Endothelial cell of umbilical vein (primary cell): ENCODE measurements around the gene MISP. TPM values are rescaled to one million over a fixed set of nuclear protein-coding genes. Genes with fewer than 3 reads are reported as not detected.

Source experiments
- BruUV-seq: library from RNA; stranded (reverse); fragments of 400-500 nt; replicated peaks from 2 replicates; lab custom pipeline; 2021; lab: Mats Ljungman, UMichigan
- CTCF ChIA-PET: fragments of 300-600, 350-600 bp; sonication (Branson Sonifier 250); formaldehyde crosslinking; loops from one replicate; lab custom pipeline; 2021; ENCODE audit warnings: antibody characterized with exemption, inconsistent platforms; lab: Charles Lee
- POLR2A ChIA-PET: fragments of 300-600, 350-600 bp; sonication (Branson Sonifier 250); formaldehyde crosslinking; loops from one replicate; lab custom pipeline; 2021; ENCODE audit warnings: antibody characterized with exemption, inconsistent platforms; lab: Charles Lee
- DNase-seq: peaks from one replicate; pipeline ENCODE4 v3.0.0-alpha.2; 2011; ENCODE audit warnings: low read depth, low spot score
- FAIRE-seq: peaks from 2 replicates; lab custom pipeline; 2011; peaks lifted over from hg19 to GRCh38; lab: Jason Lieb, UNC
- H2AFZ ChIP-seq: 2 replicates; pipeline ENCODE4 v1.6.0; 2012; ENCODE audit warnings: low read depth, low read length, control low read depth, inconsistent platforms
- H3K27ac ChIP-seq: 2 replicates; pipeline ENCODE4 v1.5.1; 2011; ENCODE audit warnings: low read depth, mild to moderate bottlenecking, control low read depth, low read length, moderate library complexity; ENCODE audit not compliant: insufficient read depth
- H3K27me3 ChIP-seq, 2 experiments: 2 replicates each; pipeline versions ENCODE4 v1.6.0 to v1.6.1; 2011; ENCODE audit warnings: low read length in 2 of 2, mixed read lengths in 1 of 2; ENCODE audit not compliant: control insufficient read depth in 2 of 2, insufficient read depth in 2 of 2
- H3K36me3 ChIP-seq, 2 experiments: 2 replicates in 1 of 2; 3 replicates in 1 of 2; pipeline ENCODE4 v1.5.1; 2011; ENCODE audit warnings: low read length in 2 of 2, mild to moderate bottlenecking in 1 of 2, moderate library complexity in 1 of 2; ENCODE audit not compliant: control insufficient read depth in 2 of 2, insufficient read depth in 2 of 2; ENCODE audit errors: extremely low read depth in 1 of 2
- H3K4me1 ChIP-seq: 3 replicates; pipeline ENCODE4 v1.5.1; 2011; ENCODE audit warnings: mild to moderate bottlenecking, low read length; ENCODE audit not compliant: control insufficient read depth, insufficient read depth; ENCODE audit errors: extremely low read depth
- H3K4me2 ChIP-seq: 2 replicates; pipeline ENCODE4 v1.6.1; 2011; ENCODE audit warnings: low read length, control low read depth, mixed read lengths; ENCODE audit not compliant: insufficient read depth
- H3K4me3 ChIP-seq, 3 experiments: fragments of 200-600 bp in 1 of 3; sonication (generic), shearing (Covaris generic) in 1 of 3; replicated peaks in 1 of 3; 2 replicates each; pipeline ENCODE4 v1.5.1; 2011 to 2016; ENCODE audit warnings: control low read depth in 3 of 3, low read length in 3 of 3, mild to moderate bottlenecking in 2 of 3, inconsistent platforms in 1 of 3, low read depth in 1 of 3, moderate library complexity in 1 of 3; ENCODE audit not compliant: insufficient read depth in 1 of 3
- H3K79me2 ChIP-seq: 2 replicates; pipeline ENCODE4 v1.6.0; 2012; ENCODE audit warnings: low read length, inconsistent platforms; ENCODE audit not compliant: control insufficient read depth, insufficient read depth
- H3K9ac ChIP-seq: replicated peaks from 2 replicates; pipeline ENCODE3; 2011; ENCODE audit warnings: low read length, control low read depth; ENCODE audit not compliant: insufficient read depth; ENCODE audit errors: extremely low read depth
- H3K9me1 ChIP-seq: replicated peaks from 3 replicates; pipeline ENCODE4 v1.6.0; 2011; ENCODE audit warnings: mild to moderate bottlenecking, low read length; ENCODE audit not compliant: control insufficient read depth, insufficient read depth; ENCODE audit errors: extremely low read depth
- H3K9me3 ChIP-seq: replicated peaks from 2 replicates; pipeline ENCODE4 v1.5.1; 2012; ENCODE audit warnings: low read length, inconsistent platforms; ENCODE audit not compliant: control insufficient read depth, insufficient read depth
- H4K20me1 ChIP-seq: replicated peaks from 2 replicates; pipeline ENCODE3; 2011; ENCODE audit warnings: mild to moderate bottlenecking, low read length; ENCODE audit not compliant: control insufficient read depth, insufficient read depth; ENCODE audit errors: extremely low read depth
- CTCF ChIP-seq, 2 donors: IDR thresholded peaks; 1 replicate in 1 of 2; 2 replicates in 1 of 2; pipeline ENCODE4 v1.5.1; 2011; ENCODE audit warnings: low read length in 2 of 2, mild to moderate bottlenecking in 2 of 2, moderate library complexity in 2 of 2, control low read depth in 1 of 2, inconsistent platforms in 1 of 2, low read depth in 1 of 2; ENCODE audit not compliant: insufficient read depth in 1 of 2; ENCODE audit errors: extremely low read depth in 1 of 2
- FOS ChIP-seq: IDR thresholded peaks from 2 replicates; pipeline ENCODE4 v1.6.1; 2011; ENCODE audit warnings: mild to moderate bottlenecking, low read length, moderate library complexity, borderline replicate concordance; ENCODE audit not compliant: insufficient read depth
- JUN ChIP-seq: IDR thresholded peaks from 2 replicates; pipeline ENCODE4 v1.6.1; 2011; ENCODE audit warnings: borderline replicate concordance, low read depth; ENCODE audit not compliant: insufficient read length, insufficient read depth
- MAX ChIP-seq: IDR thresholded peaks from 2 replicates; pipeline ENCODE4 v1.6.1; 2011; ENCODE audit not compliant: insufficient read depth, insufficient read length
- MYC ChIP-seq: IDR thresholded peaks from one replicate; pipeline ENCODE4 v1.6.1; 2011; ENCODE audit warnings: mild to moderate bottlenecking, low read depth, low read length
- POLR2A ChIP-seq: IDR thresholded peaks from 2 replicates; pipeline ENCODE4 v1.6.1; 2012; ENCODE audit warnings: low read depth, mild to moderate bottlenecking, control low read depth, low read length
- POLR2AphosphoS5 ChIP-seq: IDR thresholded peaks from 2 replicates; pipeline ENCODE4 v1.6.1; 2012; ENCODE audit warnings: low read depth, mild to moderate bottlenecking, control low read depth, low read length, moderate library complexity; ENCODE audit not compliant: insufficient read depth
- dilution Hi-C: fragments of 300-500 bp; cut with MboI; formaldehyde crosslinking; loops from one replicate; pipeline ENCODE4 v1.15.0; 2019; ENCODE audit warnings: low sequenced_read_pairs; ENCODE audit not compliant: extremely low pct_ligation_motif_present
- intact Hi-C: fragments of 100-400 bp; cut with micrococcal nuclease; formaldehyde crosslinking; loops from one replicate; pipeline ENCODE4 v1.10.0; 2022
- polyA plus RNA-seq, 4 experiments: library from polyadenylated mRNA; depleted of rRNA in 3 of 4; stranded (reverse) in 3 of 4; unstranded in 1 of 4; fragments of >200 nt; gene quantifications; 2 replicates each; pipeline versions ENCODE4 v1.2.1 to v1.2.3, GENCODE V29; 2011 to 2012; ENCODE audit warnings: missing spikeins in 1 of 4
- total RNA-seq: library from RNA; stranded (reverse); gene quantifications from 2 replicates; pipeline ENCODE4 v1.2.3, GENCODE V29; 2021

MISP gene
- total and polyA plus RNA-seq, 2 donors (not counting 3 experiments of a cell fraction or from before 2014, with no cell fraction given) = not detected

- H3K79me2 ChIP-seq = peaks cover 20% of the 10 kb centered on the region
- no peak overlapping the region for H3K4me3 ChIP-seq
- POLR2A ChIA-PET = no interaction called here
- CTCF ChIA-PET = no interaction called here
- peaks cover 3% of the 10 kb centered on the region for H4K20me1 ChIP-seq
- H3K9me1 ChIP-seq = no peaks in the 10 kb centered on the region
- no peak overlapping the region for H3K4me2 ChIP-seq
- H3K9me3 ChIP-seq = no peaks in the 10 kb centered on the region
- no peak for TF ChIP-seq FOS
- TF ChIP-seq JUN = no peak
- no peak for TF ChIP-seq MAX
- no peak for TF ChIP-seq MYC
- no peak for TF ChIP-seq CTCF (IDR thresholded peaks at IDR 0.05; ENCODE audit: extremely low read depth in 1 of 2, insufficient read depth in 1 of 2, low read depth in 1 of 2, low read length in 2 of 2)
- no peak for TF ChIP-seq POLR2A
- no peak for TF ChIP-seq POLR2AphosphoS5
- H3K4me1 ChIP-seq = no peaks in the 10 kb centered on the region
- BruUV-seq = no TSS peak
- no peak overlapping the region for H3K9ac ChIP-seq
- intact Hi-C loops = no loop called here
- no peak overlapping the region for H2AFZ ChIP-seq
- H3K27ac ChIP-seq = no peak overlapping the region
- peaks cover 28 to 30% of the 10 kb centered on the region in 2 experiments for H3K36me3 ChIP-seq
- no peak for DNase-seq
- no peak for FAIRE-seq
- no peaks in the 10 kb centered on the region for H3K27me3 ChIP-seq
- dilution Hi-C loops = no loop called here
Observed at GRCh38 chr19:812747-813218, 61.9 kb downstream of the MISP start.
